Mesendoderm (in vitro differentiated cells): ENCODE results near the gene RAB3C. TPM values are rescaled to one million over a fixed set of nuclear protein-coding genes. Genes with fewer than 3 reads are reported as not detected.
A peak's percentile ranks its signal among the peaks of the same experiment; 100 is the strongest.
"Not testable (repeated sequence)": the region's sequence is repeated elsewhere in the genome, so short reads cannot be mapped to it uniquely, and the experiment has no call there.

Experiments
- DNase-seq: peaks from one replicate; pipeline ENCODE4 v3.0.0; 2013
- H2AK5ac ChIP-seq: 2 replicates; pipeline ENCODE4 v1.6.1; 2013; ENCODE audit warnings: low read length, inconsistent platforms
- H2BK120ac ChIP-seq: 2 replicates; pipeline ENCODE4 v1.6.1; 2013; ENCODE audit warnings: low read depth, mild to moderate bottlenecking, low read length, moderate library complexity, mixed read lengths
- H2BK15ac ChIP-seq: replicated peaks from 2 replicates; pipeline ENCODE4 v1.6.1; 2013; ENCODE audit warnings: low read depth, mild to moderate bottlenecking, moderate library complexity
- H2BK5ac ChIP-seq: 2 replicates; pipeline ENCODE4 v1.6.1; 2013; ENCODE audit warnings: low read length, inconsistent platforms
- H3K18ac ChIP-seq: 2 replicates; pipeline ENCODE4 v1.6.1; 2013; ENCODE audit warnings: mild to moderate bottlenecking, low read length, mixed read lengths
- H3K23ac ChIP-seq: one replicate; pipeline ENCODE4 v1.6.1; 2013; ENCODE audit warnings: low read length
- H3K27ac ChIP-seq: 2 replicates; pipeline ENCODE4 v1.5.1; 2013; ENCODE audit warnings: low read depth, mild to moderate bottlenecking, inconsistent platforms, low read length, moderate library complexity
- H3K27me3 ChIP-seq: 2 replicates; pipeline ENCODE4 v1.6.1; 2013; ENCODE audit warnings: low read length, control low read depth, mild to moderate bottlenecking, inconsistent platforms; ENCODE audit not compliant: insufficient read depth, poor library complexity
- H3K36me3 ChIP-seq: 2 replicates; pipeline ENCODE4 v1.6.1; 2013; ENCODE audit warnings: low read length, inconsistent platforms; ENCODE audit not compliant: control insufficient read depth, insufficient read depth
- H3K4ac ChIP-seq: one replicate; pipeline ENCODE4 v1.6.1; 2013; ENCODE audit warnings: low read depth, mild to moderate bottlenecking, low read length, moderate library complexity
- H3K4me1 ChIP-seq: 2 replicates; pipeline ENCODE4 v1.6.1; 2013; ENCODE audit warnings: low read depth, low read length, inconsistent platforms; ENCODE audit not compliant: control insufficient read depth
- H3K4me2 ChIP-seq: 2 replicates; pipeline ENCODE4 v1.6.1; 2013; ENCODE audit warnings: low read length
- H3K4me3 ChIP-seq: 2 replicates; pipeline ENCODE4 v1.5.1; 2013; ENCODE audit warnings: mild to moderate bottlenecking, low read length
- H3K56ac ChIP-seq: one replicate; pipeline ENCODE4 v1.6.1; 2013; ENCODE audit warnings: low read length
- H3K79me1 ChIP-seq: 2 replicates; pipeline ENCODE4 v1.6.1; 2013; ENCODE audit warnings: low read length, inconsistent platforms
- H3K79me2 ChIP-seq: 2 replicates; pipeline ENCODE4 v1.6.1; 2013; ENCODE audit warnings: mild to moderate bottlenecking, low read length; ENCODE audit not compliant: control insufficient read depth, insufficient read depth
- H3K9ac ChIP-seq: 2 replicates; pipeline ENCODE4 v1.6.1; 2013; ENCODE audit warnings: low read length, inconsistent platforms
- H4K5ac ChIP-seq: one replicate; pipeline ENCODE4 v1.6.1; 2013; ENCODE audit warnings: low read length
- H4K8ac ChIP-seq: one replicate; pipeline ENCODE4 v1.6.1; 2013; ENCODE audit warnings: low read depth, mild to moderate bottlenecking, control low read depth, low read length, moderate library complexity
- WGBS: extraction: QIAGEN DNeasy Blood & Tissue Kit; methylation state at CpG from one replicate; pipeline ENCODE4 v1.1.7; 2013; ENCODE audit warnings: low lambda C conversion rate, missing lambda C conversion rate; ENCODE audit not compliant: insufficient coverage; ENCODE audit errors: extremely low coverage; 5-methylcytosine and 5-hydroxymethylcytosine counted together
- polyA plus RNA-seq, 2 experiments: library from polyadenylated mRNA; stranded (reverse); fragments of 200-250 nt; gene quantifications; one replicate each; pipeline ENCODE4 v1.2.3, GENCODE V29; 2013

RAB3C gene
- 5.6 TPM for polyA plus RNA-seq (2013, experiment 1 of 2)
- 4.1 TPM for polyA plus RNA-seq (2013, experiment 2 of 2)

- H3K18ac ChIP-seq = no peak within 1 kb of the TSS
- no peak within 1 kb of the TSS for H2BK120ac ChIP-seq
- WGBS = no CpG with 5 or more reads among the region's 43 CpGs
- H3K79me1 ChIP-seq = no peaks in the 10 kb centered on the region
- no peak within 1 kb of the TSS for H2BK5ac ChIP-seq
- peaks cover 3% of the 10 kb centered on the region for H3K4me1 ChIP-seq
- H4K5ac ChIP-seq = no peak within 1 kb of the TSS
- DNase-seq = peak; percentile 98
- peak within 1 kb of the TSS; percentile 57 for H3K9ac ChIP-seq
- no peaks in the 10 kb centered on the region for H3K36me3 ChIP-seq
- no peaks in the 10 kb centered on the region for H3K27me3 ChIP-seq
- no peaks in the 10 kb centered on the region for H3K79me2 ChIP-seq
- H3K4me3 ChIP-seq = peak within 1 kb of the TSS; percentile 83
- no peak within 1 kb of the TSS for H3K23ac ChIP-seq
- peak within 1 kb of the TSS; percentile 97 for H3K4me2 ChIP-seq
- peak within 1 kb of the TSS; percentile 77 for H3K56ac ChIP-seq
- H3K27ac ChIP-seq = no peak within 1 kb of the TSS
- no peak within 1 kb of the TSS for H2BK15ac ChIP-seq
- no peak within 1 kb of the TSS for H3K4ac ChIP-seq
- no peak within 1 kb of the TSS for H2AK5ac ChIP-seq
- H4K8ac ChIP-seq = no peak within 1 kb of the TSS
Measured at GRCh38 chr5:58582803-58583491, at the start of gene RAB3C. RAB3C (plus strand) TSS chr5:58583075; CDS start chr5:58583209, 134 bp downstream.

- not testable (repeated sequence) for H3K23ac ChIP-seq, H4K8ac ChIP-seq, H3K56ac ChIP-seq, H2BK5ac ChIP-seq, H3K4me3 ChIP-seq, H3K4me1 ChIP-seq, DNase-seq, H3K18ac ChIP-seq, H3K27me3 ChIP-seq, H3K4ac ChIP-seq, H3K9ac ChIP-seq, H3K79me1 ChIP-seq, H3K36me3 ChIP-seq, H3K27ac ChIP-seq, H3K79me2 ChIP-seq, H2BK15ac ChIP-seq, H2BK120ac ChIP-seq, H4K5ac ChIP-seq, H3K4me2 ChIP-seq, H2AK5ac ChIP-seq
- WGBS = no CpG with 5 or more reads among the region's 9 CpGs
Measured at GRCh38 chr5:58541935-58542334, 40.9 kb upstream of the RAB3C start.

GRCh38 chr5:58542709-58543108, 40.2 kb upstream of the RAB3C start:
- Histone ChIP-seq H3K18ac (no peak overlapping the region), H3K9ac (no peak overlapping the region), H3K56ac (no peak overlapping the region), H2AK5ac (no peak overlapping the region), H3K4me3 (no peak overlapping the region), H2BK5ac (no peak overlapping the region), H4K5ac (no peak overlapping the region), H3K27ac (no peak overlapping the region), H3K23ac (no peak overlapping the region), H4K8ac (no peak overlapping the region), H3K36me3 (no peaks in the 10 kb centered on the region), H3K79me2 (no peaks in the 10 kb centered on the region), H3K4me2 (no peak overlapping the region), H2BK15ac (no peak overlapping the region), H3K79me1 (no peaks in the 10 kb centered on the region), H3K4me1 (no peaks in the 10 kb centered on the region), H2BK120ac (no peak overlapping the region), H3K4ac (no peak overlapping the region), H3K27me3 (no peaks in the 10 kb centered on the region)
- DNase-seq = no peak
- WGBS = no CpG with 5 or more reads among the region's 1 CpG

- H3K27ac ChIP-seq = no peak overlapping the region
- H2BK15ac ChIP-seq = no peak overlapping the region
- DNase-seq = peak; percentile 13
Measured at GRCh38 chr5:58543723-58544122, 39.2 kb upstream of the RAB3C start.

GRCh38 chr5:58544195-58544594, 38.7 kb upstream of the RAB3C start:
- H3K4me2 ChIP-seq = no peak overlapping the region
- no CpG with 5 or more reads among the region's 1 CpG for WGBS
- DNase-seq = no peak
- H3K36me3 ChIP-seq = no peaks in the 10 kb centered on the region
- H3K4me1 ChIP-seq = no peaks in the 10 kb centered on the region
- no peak overlapping the region for H3K56ac ChIP-seq
- no peak overlapping the region for H3K23ac ChIP-seq
- no peak overlapping the region for H2AK5ac ChIP-seq
- no peaks in the 10 kb centered on the region for H3K79me2 ChIP-seq
- H3K18ac ChIP-seq = no peak overlapping the region
- H4K8ac ChIP-seq = no peak overlapping the region
- no peak overlapping the region for H2BK5ac ChIP-seq
- H3K9ac ChIP-seq = no peak overlapping the region
- H2BK15ac ChIP-seq = no peak overlapping the region
- no peak overlapping the region for H3K27ac ChIP-seq
- H4K5ac ChIP-seq = no peak overlapping the region
- no peaks in the 10 kb centered on the region for H3K27me3 ChIP-seq
- no peaks in the 10 kb centered on the region for H3K79me1 ChIP-seq
- no peak overlapping the region for H3K4me3 ChIP-seq
- H3K4ac ChIP-seq = no peak overlapping the region
- no peak overlapping the region for H2BK120ac ChIP-seq

More at GRCh38 chr5:58543723-58544122, 39.2 kb upstream of the RAB3C start:
- H4K8ac ChIP-seq = no peak overlapping the region
- no peaks in the 10 kb centered on the region for H3K79me1 ChIP-seq
- no peak overlapping the region for H3K4ac ChIP-seq
- no peak overlapping the region for H2BK120ac ChIP-seq
- H3K27me3 ChIP-seq = no peaks in the 10 kb centered on the region
- no CpG with 5 or more reads among the region's 2 CpGs for WGBS
- no peak overlapping the region for H2AK5ac ChIP-seq
- no peak overlapping the region for H3K9ac ChIP-seq
- no peak overlapping the region for H3K18ac ChIP-seq
- no peaks in the 10 kb centered on the region for H3K36me3 ChIP-seq
- no peak overlapping the region for H3K56ac ChIP-seq
- no peak overlapping the region for H3K23ac ChIP-seq
- H3K79me2 ChIP-seq = no peaks in the 10 kb centered on the region
- H2BK5ac ChIP-seq = no peak overlapping the region
- H4K5ac ChIP-seq = no peak overlapping the region
- no peaks in the 10 kb centered on the region for H3K4me1 ChIP-seq
- no peak overlapping the region for H3K4me2 ChIP-seq
- H3K4me3 ChIP-seq = no peak overlapping the region

- no peak overlapping the region for H2BK15ac ChIP-seq
- no peak overlapping the region for H4K8ac ChIP-seq
- H3K27ac ChIP-seq = no peak overlapping the region
- H3K23ac ChIP-seq = no peak overlapping the region
- no peak overlapping the region for H3K18ac ChIP-seq
- H3K36me3 ChIP-seq = no peaks in the 10 kb centered on the region
- H3K79me1 ChIP-seq = no peaks in the 10 kb centered on the region
- no peak overlapping the region for H3K4me3 ChIP-seq
- H3K4ac ChIP-seq = no peak overlapping the region
- DNase-seq = no peak
- no peaks in the 10 kb centered on the region for H3K27me3 ChIP-seq
- H2AK5ac ChIP-seq = no peak overlapping the region
- H3K9ac ChIP-seq = no peak overlapping the region
- H4K5ac ChIP-seq = no peak overlapping the region
- no peaks in the 10 kb centered on the region for H3K4me1 ChIP-seq
- no peak overlapping the region for H2BK120ac ChIP-seq
- H3K4me2 ChIP-seq = no peak overlapping the region
- H3K56ac ChIP-seq = no peak overlapping the region
- no peak overlapping the region for H2BK5ac ChIP-seq
- H3K79me2 ChIP-seq = no peaks in the 10 kb centered on the region
- no CpG with 5 or more reads among the region's 2 CpGs for WGBS
Measured at GRCh38 chr5:58544926-58545325, 37.9 kb upstream of the RAB3C start.
